Stimulated activated CD8-positive, alpha-beta memory T cell treated with anti-CD3 and anti-CD28 coated beads, Interleukin-12 subunit alpha, Interleukin-12 subunit beta, amount 100 ng/mL, for 4 hours (primary cell): Measurements from ENCODE around the gene RNH1.
"Not testable (repeated sequence)": the region's sequence is repeated elsewhere in the genome, so short reads cannot be mapped to it uniquely, and the experiment has no call there.

Experiments
- DNase-seq: peaks from one replicate; pipeline ENCODE4 v3.0.0-alpha.2; 2020; ENCODE audit warnings: low read depth

The RNH1 gene

GRCh38 chr11:520428-521176, 13.6 kb upstream of the RNH1 start:
- DNase-seq = no peak

GRCh38 chr11:518463-519202, 11.6 kb upstream of the RNH1 start:
- peak; percentile 87 for DNase-seq

GRCh38 chr11:516918-517685, 10.1 kb upstream of the RNH1 start:
- not testable (repeated sequence) for DNase-seq

GRCh38 chr11:516400-516799, 9.4 kb upstream of the RNH1 start:
- no peak for DNase-seq

GRCh38 chr11:515131-515530, 8.1 kb upstream of the RNH1 start:
- no peak for DNase-seq

GRCh38 chr11:514606-515005, 7.6 kb upstream of the RNH1 start:
- no peak for DNase-seq

GRCh38 chr11:512761-513595, 5.9 kb upstream of the RNH1 start:
- DNase-seq = no peak

- DNase-seq = no peak
Observed at GRCh38 chr11:508956-509355, 1.9 kb upstream of the RNH1 start.

- no peak for DNase-seq
Observed at GRCh38 chr11:507727-508515, 879 bp upstream of the RNH1 start.

- DNase-seq = peak; percentile 95
Observed at GRCh38 chr11:506238-506994, 626 bp downstream of the RNH1 start.

- no peak for DNase-seq
Observed at GRCh38 chr11:504994-505344, 2.1 kb downstream of the RNH1 start.

GRCh38 chr11:504053-504993, 2.7 kb downstream of the RNH1 start:
- no peak for DNase-seq

- DNase-seq = no peak
Observed at GRCh38 chr11:503179-503981, 3.7 kb downstream of the RNH1 start.

GRCh38 chr11:502288-503178, 4.5 kb downstream of the RNH1 start:
- DNase-seq = no peak

GRCh38 chr11:501683-502287, 5.3 kb downstream of the RNH1 start:
- DNase-seq = no peak

- no peak for DNase-seq
Observed at GRCh38 chr11:501001-501682, 5.9 kb downstream of the RNH1 start.
